HepG2 (cell line): Measurements from ENCODE around the gene BRIP1. TPM values are rescaled to one million over a fixed set of nuclear protein-coding genes. Genes with fewer than 3 reads are reported as not detected.

Experiments used
- ATAC-seq: fragments of 200-7000 bp; cut with Tn5 transposase; 3 replicates; pipeline ENCODE4 v1.9.1; 2020; ENCODE audit warnings: mild to moderate bottlenecking, moderate library complexity
- BruUV-seq: library from RNA; stranded (reverse); fragments of 400-500 nt; replicated peaks from 2 replicates; lab custom pipeline; 2021; lab: Mats Ljungman, UMichigan
- CTCF ChIA-PET: fragments of 300-600 bp; formaldehyde crosslinking; extraction: SDS; loops from one replicate; lab custom pipeline; 2021; ENCODE audit warnings: low total read pairs, inconsistent platforms, low intra/inter-chr PET ratio; lab: Yijun Ruan, JAX
- POLR2A ChIA-PET: fragments of 350-600 bp; sonication (Branson Sonifier 250); formaldehyde crosslinking; loops from one replicate; lab custom pipeline; 2020; ENCODE audit warnings: antibody characterized with exemption, inconsistent platforms; lab: Yijun Ruan, JAX
- DNase-seq: peaks from one replicate; pipeline ENCODE4 v3.0.0-alpha.2; 2015; ENCODE audit warnings: low spot score
- FAIRE-seq: peaks from 3 replicates; lab custom pipeline; 2011; peaks lifted over from hg19 to GRCh38; lab: Jason Lieb, UNC
- H2AFZ ChIP-seq: one replicate; pipeline ENCODE4 v1.6.1; 2011; ENCODE audit warnings: low read length, inconsistent platforms
- H3K27ac ChIP-seq: fragments of 300-600 bp; 3 replicates; pipeline ENCODE4 v1.8.0; 2011; ENCODE audit warnings: mixed run types, mild to moderate bottlenecking, mixed read lengths, low read length, inconsistent platforms; ENCODE audit not compliant: insufficient read depth; ENCODE audit errors: extremely low read length
- H3K27me3 ChIP-seq, 2 experiments: fragments of 200-600 bp in 1 of 2; 2 replicates in 1 of 2; 3 replicates in 1 of 2; pipeline versions ENCODE4 v1.6.0 to v1.8.0; 2011; ENCODE audit warnings: low read length in 2 of 2, mild to moderate bottlenecking in 2 of 2, moderate library complexity in 2 of 2, inconsistent platforms in 1 of 2; ENCODE audit not compliant: insufficient read depth in 2 of 2, control insufficient read depth in 1 of 2
- H3K36me3 ChIP-seq, 2 experiments: fragments of 200-600 bp in 1 of 2; replicated peaks in 1 of 2; 2 replicates in 1 of 2; 3 replicates in 1 of 2; pipeline versions ENCODE4 v1.5.1 to v1.8.0; 2011; ENCODE audit warnings: low read length in 2 of 2, inconsistent platforms in 1 of 2; ENCODE audit not compliant: insufficient read depth in 2 of 2, control insufficient read depth in 1 of 2
- H3K4me1 ChIP-seq: 2 replicates; pipeline ENCODE4 v1.5.1; 2012; ENCODE audit warnings: low read length, inconsistent platforms; ENCODE audit not compliant: insufficient read depth
- H3K4me2 ChIP-seq: 2 replicates; pipeline ENCODE4 v1.6.0; 2011; ENCODE audit warnings: low read depth, low read length, inconsistent platforms
- H3K4me3 ChIP-seq, 3 experiments: fragments of 200-600 bp in 1 of 3; sonication (generic), shearing (Covaris generic) in 1 of 3; replicated peaks in 1 of 3; 2 replicates each; pipeline ENCODE4 v1.5.1; 2011 to 2016; ENCODE audit warnings: low read length in 3 of 3, inconsistent platforms in 2 of 3, low read depth in 2 of 3, mild to moderate bottlenecking in 2 of 3, control low read depth in 1 of 3, mixed read lengths in 1 of 3; ENCODE audit not compliant: insufficient read depth in 1 of 3
- H3K79me2 ChIP-seq: one replicate; pipeline ENCODE4 v1.6.1; 2011; ENCODE audit warnings: low read length, inconsistent platforms; ENCODE audit not compliant: insufficient read depth
- H3K9ac ChIP-seq: 2 replicates; pipeline ENCODE4 v1.6.0; 2011; ENCODE audit warnings: mild to moderate bottlenecking, low read depth, low read length, inconsistent platforms; ENCODE audit not compliant: insufficient read depth
- H3K9me3 ChIP-seq: 2 replicates; pipeline ENCODE4 v1.5.1; 2012; ENCODE audit warnings: mild to moderate bottlenecking, low read length
- H4K20me1 ChIP-seq: 2 replicates; pipeline ENCODE4 v1.6.0; 2011; ENCODE audit warnings: inconsistent platforms, mild to moderate bottlenecking, low read length, moderate library complexity; ENCODE audit not compliant: insufficient read depth
- AGO1 ChIP-seq: fragments of 200-400 bp; formaldehyde crosslinking; IDR thresholded peaks from 2 replicates; pipeline ENCODE4 v1.6.1; 2017; ENCODE audit warnings: mild to moderate bottlenecking, low read depth, low read length, moderate library complexity; ENCODE audit not compliant: poor library complexity, severe bottlenecking
- AHDC1 ChIP-seq: sonication (generic); formaldehyde crosslinking; IDR thresholded peaks from 2 replicates; pipeline ENCODE4 v1.5.1; 2020; ENCODE audit warnings: mild to moderate bottlenecking, missing genetic modification reagents, borderline replicate concordance
- ARNTL ChIP-seq: sonication (generic); formaldehyde crosslinking; IDR thresholded peaks from 2 replicates; pipeline ENCODE4 v1.4.0; 2020; ENCODE audit warnings: mild to moderate bottlenecking, missing genetic modification reagents
- ETS1 ChIP-seq: sonication (generic); formaldehyde crosslinking; IDR thresholded peaks from 2 replicates; pipeline ENCODE4 v1.4.0; 2020; ENCODE audit warnings: missing genetic modification reagents
- GTF2F1 ChIP-seq: fragments of 150-350 bp; IDR thresholded peaks from 2 replicates; pipeline ENCODE4 v1.6.1; 2014; ENCODE audit warnings: low read length
- MIER2 ChIP-seq: IDR thresholded peaks from 2 replicates; pipeline ENCODE4 v1.6.1; 2016; ENCODE audit warnings: missing biosample characterization, missing genetic modification reagents
- PATZ1 ChIP-seq: sonication (generic); formaldehyde crosslinking; IDR thresholded peaks from 2 replicates; pipeline ENCODE4 v1.4.0; 2020; ENCODE audit warnings: missing genetic modification reagents
- SALL2 ChIP-seq: sonication (generic); formaldehyde crosslinking; IDR thresholded peaks from 2 replicates; pipeline ENCODE4 v1.8.1; 2023; ENCODE audit warnings: mild to moderate bottlenecking, missing genetic modification reagents, inconsistent platforms
- SP4 ChIP-seq: sonication (generic); formaldehyde crosslinking; IDR thresholded peaks from 2 replicates; pipeline ENCODE4 v1.8.1; 2023; ENCODE audit warnings: mild to moderate bottlenecking, missing genetic modification reagents
- YY1 ChIP-seq: IDR thresholded peaks from 2 replicates; pipeline ENCODE4 v1.6.1; 2011; ENCODE audit warnings: low read length, low read depth, moderate library complexity, mild to moderate bottlenecking; ENCODE audit not compliant: insufficient read depth, insufficient replicate concordance
- ZKSCAN1 ChIP-seq: fragments of 150-350 bp; IDR thresholded peaks from 2 replicates; pipeline ENCODE4 v1.6.1; 2014; ENCODE audit warnings: low read length
- ZNF3 ChIP-seq: IDR thresholded peaks from 2 replicates; pipeline ENCODE4 v1.7.0; 2017; ENCODE audit warnings: inconsistent platforms
- ZNF451 ChIP-seq: sonication (generic); formaldehyde crosslinking; IDR thresholded peaks from 2 replicates; pipeline ENCODE4 v1.5.0; 2020; ENCODE audit warnings: mild to moderate bottlenecking, missing genetic modification reagents
- ZNF7 ChIP-seq: IDR thresholded peaks from 2 replicates; pipeline ENCODE4 v1.6.1; 2016; ENCODE audit warnings: missing biosample characterization, missing genetic modification reagents
- ZNF775 ChIP-seq: sonication (generic); formaldehyde crosslinking; IDR thresholded peaks from 2 replicates; pipeline ENCODE4 v1.4.0; 2020; ENCODE audit warnings: missing genetic modification reagents, mild to moderate bottlenecking, moderate library complexity, borderline replicate concordance
- ZNF891 ChIP-seq: sonication (generic); formaldehyde crosslinking; IDR thresholded peaks from 2 replicates; pipeline ENCODE4 v1.5.0; 2020; ENCODE audit warnings: mild to moderate bottlenecking, missing genetic modification reagents
- WGBS: methylation state at CpG from one replicate; pipeline ENCODE4 v1.1.6; 2017; ENCODE audit warnings: low lambda C conversion rate; 5-methylcytosine and 5-hydroxymethylcytosine counted together
- in situ Hi-C: cut with HindIII; loops from 2 replicates; pipeline ENCODE4 v1.10.0; 2017; ENCODE audit warnings: low pct_unique_long_range_greater_than_20kb; ENCODE audit not compliant: extremely low pct_ligation_motif_present
- intact Hi-C: fragments of 100-400 bp; cut with micrococcal nuclease; formaldehyde crosslinking; loops from one replicate; pipeline ENCODE4 v1.10.0; 2022; ENCODE audit not compliant: unreplicated experiment
- polyA plus RNA-seq, 8 experiments: library from polyadenylated mRNA; depleted of rRNA in 3 of 8; stranded (reverse) in 7 of 8; unstranded in 1 of 8; fragments of >200 nt; fragmentation: Illumina TruSeq in 4 of 8; extraction: Trizol in 4 of 8; gene quantifications; 2 replicates each; pipeline versions ENCODE4 v1.2.1 to v1.2.3, GENCODE V29; 2011 to 2016; ENCODE audit warnings: low read depth in 4 of 8, missing spikeins in 1 of 8, mixed read lengths in 1 of 8; ENCODE audit not compliant: insufficient read depth in 1 of 8
- total RNA-seq, 5 experiments: library from RNA; depleted of rRNA; stranded (reverse); fragments of >200 nt; fragmentation: Illumina TruSeq; extraction: Trizol; gene quantifications; 2 replicates each; pipeline ENCODE4 v1.2.3, GENCODE V29; 2016; ENCODE audit warnings: low read depth in 1 of 5
- TF ChIP-seq, protein P1 (sequence below): IDR thresholded peaks from 2 replicates; pipeline ENCODE4 v1.6.1; 2016; ENCODE audit warnings: control low read depth

Gene BRIP1
- total and polyA plus RNA-seq, 2 of the 13 experiments (the other 11 are each of a cell fraction or from before 2014, with no cell fraction given): 3.8 to 27.7 TPM

- POLR2A ChIA-PET: no interaction called here
- CTCF ChIA-PET: no interaction called here
- no peaks in the 10 kb centered on the region for H3K36me3 ChIP-seq
- ATAC-seq (no peak), FAIRE-seq (no peak), DNase-seq (no peak)
- H3K9ac ChIP-seq: no peak overlapping the region
- WGBS: 7% methylated on average over 1 of the region's 1 CpG
- H3K4me2 ChIP-seq: no peak overlapping the region
- H3K79me2 ChIP-seq: no peaks in the 10 kb centered on the region
- no peak overlapping the region for H3K4me3 ChIP-seq
- BruUV-seq: no TSS peak
- H3K27me3 ChIP-seq: no peaks in the 10 kb centered on the region; a peak in 1 of 5 replicates
- no peak overlapping the region for H3K27ac ChIP-seq
- intact Hi-C loops: no loop called here
- in situ Hi-C loops: no loop called here
- H2AFZ ChIP-seq: no peak overlapping the region
- no peaks in the 10 kb centered on the region for H4K20me1 ChIP-seq
- no peaks in the 10 kb centered on the region for H3K9me3 ChIP-seq
- no peaks in the 10 kb centered on the region for H3K4me1 ChIP-seq
- TF ChIP-seq SP4 (CRISPR knock-in tag) (no peak), ZKSCAN1 (no peak), ZNF7 (no peak), GTF2F1 (no peak), ZNF451 (no peak), AGO1 (no peak), ZNF775 (CRISPR knock-in tag) (no peak), SALL2 (CRISPR knock-in tag) (no peak), MIER2 (no peak), ZNF3 (CRISPR knock-in tag) (no peak), ETS1 (CRISPR knock-in tag) (no peak), ZNF891 (CRISPR knock-in tag) (no peak), YY1 (no peak), AHDC1 (no peak), PATZ1 (no peak), ARNTL (CRISPR knock-in tag) (no peak)
- TF ChIP-seq, protein P1, sequence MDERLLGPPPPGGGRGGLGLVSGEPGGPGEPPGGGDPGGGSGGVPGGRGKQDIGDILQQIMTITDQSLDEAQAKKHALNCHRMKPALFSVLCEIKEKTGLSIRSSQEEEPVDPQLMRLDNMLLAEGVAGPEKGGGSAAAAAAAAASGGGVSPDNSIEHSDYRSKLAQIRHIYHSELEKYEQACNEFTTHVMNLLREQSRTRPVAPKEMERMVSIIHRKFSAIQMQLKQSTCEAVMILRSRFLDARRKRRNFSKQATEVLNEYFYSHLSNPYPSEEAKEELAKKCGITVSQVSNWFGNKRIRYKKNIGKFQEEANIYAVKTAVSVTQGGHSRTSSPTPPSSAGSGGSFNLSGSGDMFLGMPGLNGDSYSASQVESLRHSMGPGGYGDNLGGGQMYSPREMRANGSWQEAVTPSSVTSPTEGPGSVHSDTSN (CRISPR knock-in tag): no peak
Measured at GRCh38 chr17:61648587-61648986, 214.7 kb downstream of the BRIP1 start.
